HepG2 (cell line): ENCODE measurements around the gene CSNK1A1. TPM values are rescaled to one million over a fixed set of nuclear protein-coding genes. Genes with fewer than 3 reads are reported as not detected.
A peak's percentile ranks its signal among the peaks of the same experiment; 100 is the strongest.

Experiments used
- ATAC-seq: fragments of 200-7000 bp; cut with Tn5 transposase; 3 replicates; pipeline ENCODE4 v1.9.1; 2020; ENCODE audit warnings: mild to moderate bottlenecking, moderate library complexity
- BruUV-seq: library from RNA; stranded (reverse); fragments of 400-500 nt; replicated peaks from 2 replicates; lab custom pipeline; 2021; lab: Mats Ljungman, UMichigan
- CTCF ChIA-PET: fragments of 300-600 bp; formaldehyde crosslinking; extraction: SDS; loops from one replicate; lab custom pipeline; 2021; ENCODE audit warnings: low total read pairs, inconsistent platforms, low intra/inter-chr PET ratio; lab: Yijun Ruan, JAX
- POLR2A ChIA-PET: fragments of 350-600 bp; sonication (Branson Sonifier 250); formaldehyde crosslinking; loops from one replicate; lab custom pipeline; 2020; ENCODE audit warnings: antibody characterized with exemption, inconsistent platforms; lab: Yijun Ruan, JAX
- DNase-seq: peaks from one replicate; pipeline ENCODE4 v3.0.0-alpha.2; 2015; ENCODE audit warnings: low spot score
- FAIRE-seq: peaks from 3 replicates; lab custom pipeline; 2011; peaks lifted over from hg19 to GRCh38; lab: Jason Lieb, UNC
- H2AFZ ChIP-seq: one replicate; pipeline ENCODE4 v1.6.1; 2011; ENCODE audit warnings: low read length, inconsistent platforms
- H3K27ac ChIP-seq: fragments of 300-600 bp; 3 replicates; pipeline ENCODE4 v1.8.0; 2011; ENCODE audit warnings: mixed run types, mild to moderate bottlenecking, mixed read lengths, low read length, inconsistent platforms; ENCODE audit not compliant: insufficient read depth; ENCODE audit errors: extremely low read length
- H3K27me3 ChIP-seq, 2 experiments: fragments of 200-600 bp in 1 of 2; 2 replicates in 1 of 2; 3 replicates in 1 of 2; pipeline versions ENCODE4 v1.6.0 to v1.8.0; 2011; ENCODE audit warnings: low read length in 2 of 2, mild to moderate bottlenecking in 2 of 2, moderate library complexity in 2 of 2, inconsistent platforms in 1 of 2; ENCODE audit not compliant: insufficient read depth in 2 of 2, control insufficient read depth in 1 of 2
- H3K36me3 ChIP-seq, 2 experiments: fragments of 200-600 bp in 1 of 2; replicated peaks in 1 of 2; 2 replicates in 1 of 2; 3 replicates in 1 of 2; pipeline versions ENCODE4 v1.5.1 to v1.8.0; 2011; ENCODE audit warnings: low read length in 2 of 2, inconsistent platforms in 1 of 2; ENCODE audit not compliant: insufficient read depth in 2 of 2, control insufficient read depth in 1 of 2
- H3K4me1 ChIP-seq: 2 replicates; pipeline ENCODE4 v1.5.1; 2012; ENCODE audit warnings: low read length, inconsistent platforms; ENCODE audit not compliant: insufficient read depth
- H3K4me2 ChIP-seq: 2 replicates; pipeline ENCODE4 v1.6.0; 2011; ENCODE audit warnings: low read depth, low read length, inconsistent platforms
- H3K4me3 ChIP-seq, 3 experiments: fragments of 200-600 bp in 1 of 3; sonication (generic), shearing (Covaris generic) in 1 of 3; replicated peaks in 1 of 3; 2 replicates each; pipeline ENCODE4 v1.5.1; 2011 to 2016; ENCODE audit warnings: low read length in 3 of 3, inconsistent platforms in 2 of 3, low read depth in 2 of 3, mild to moderate bottlenecking in 2 of 3, control low read depth in 1 of 3, mixed read lengths in 1 of 3; ENCODE audit not compliant: insufficient read depth in 1 of 3
- H3K79me2 ChIP-seq: one replicate; pipeline ENCODE4 v1.6.1; 2011; ENCODE audit warnings: low read length, inconsistent platforms; ENCODE audit not compliant: insufficient read depth
- H3K9ac ChIP-seq: 2 replicates; pipeline ENCODE4 v1.6.0; 2011; ENCODE audit warnings: mild to moderate bottlenecking, low read depth, low read length, inconsistent platforms; ENCODE audit not compliant: insufficient read depth
- H3K9me3 ChIP-seq: 2 replicates; pipeline ENCODE4 v1.5.1; 2012; ENCODE audit warnings: mild to moderate bottlenecking, low read length
- H4K20me1 ChIP-seq: 2 replicates; pipeline ENCODE4 v1.6.0; 2011; ENCODE audit warnings: inconsistent platforms, mild to moderate bottlenecking, low read length, moderate library complexity; ENCODE audit not compliant: insufficient read depth
- FOSL2 ChIP-seq: sonication (generic); formaldehyde crosslinking; IDR thresholded peaks from 2 replicates; pipeline ENCODE4 v1.4.0; 2020; ENCODE audit warnings: missing genetic modification reagents
- MED1 ChIP-seq: sonication (generic); formaldehyde crosslinking; IDR thresholded peaks from 2 replicates; pipeline ENCODE4 v1.4.0; 2020; ENCODE audit warnings: missing genetic modification reagents
- RCOR2 ChIP-seq: IDR thresholded peaks from 2 replicates; pipeline ENCODE4 v1.6.1; 2016; ENCODE audit warnings: missing biosample characterization, missing genetic modification reagents
- SMAD3 ChIP-seq: sonication (generic); formaldehyde crosslinking; IDR thresholded peaks from 2 replicates; pipeline ENCODE4 v1.4.0; 2020; ENCODE audit warnings: missing genetic modification reagents
- ZNF564 ChIP-seq: sonication (generic); formaldehyde crosslinking; IDR thresholded peaks from 2 replicates; pipeline ENCODE4 v1.8.1; 2023; ENCODE audit warnings: mild to moderate bottlenecking, missing genetic modification reagents
- WGBS: methylation state at CpG from one replicate; pipeline ENCODE4 v1.1.6; 2017; ENCODE audit warnings: low lambda C conversion rate; 5-methylcytosine and 5-hydroxymethylcytosine counted together
- in situ Hi-C: cut with HindIII; loops from 2 replicates; pipeline ENCODE4 v1.10.0; 2017; ENCODE audit warnings: low pct_unique_long_range_greater_than_20kb; ENCODE audit not compliant: extremely low pct_ligation_motif_present
- intact Hi-C: fragments of 100-400 bp; cut with micrococcal nuclease; formaldehyde crosslinking; loops from one replicate; pipeline ENCODE4 v1.10.0; 2022; ENCODE audit not compliant: unreplicated experiment
- polyA plus RNA-seq, 8 experiments: library from polyadenylated mRNA; depleted of rRNA in 3 of 8; stranded (reverse) in 7 of 8; unstranded in 1 of 8; fragments of >200 nt; fragmentation: Illumina TruSeq in 4 of 8; extraction: Trizol in 4 of 8; gene quantifications; 2 replicates each; pipeline versions ENCODE4 v1.2.1 to v1.2.3, GENCODE V29; 2011 to 2016; ENCODE audit warnings: low read depth in 4 of 8, missing spikeins in 1 of 8, mixed read lengths in 1 of 8; ENCODE audit not compliant: insufficient read depth in 1 of 8
- total RNA-seq, 5 experiments: library from RNA; depleted of rRNA; stranded (reverse); fragments of >200 nt; fragmentation: Illumina TruSeq; extraction: Trizol; gene quantifications; 2 replicates each; pipeline ENCODE4 v1.2.3, GENCODE V29; 2016; ENCODE audit warnings: low read depth in 1 of 5
- TF ChIP-seq, protein P1 (sequence below): sonication (generic); formaldehyde crosslinking; IDR thresholded peaks from 2 replicates; pipeline ENCODE4 v1.4.0; 2020; ENCODE audit warnings: mild to moderate bottlenecking, low read depth, missing genetic modification reagents
- TF ChIP-seq, protein P2 (sequence below): sonication (generic); formaldehyde crosslinking; IDR thresholded peaks from 2 replicates; pipeline ENCODE4 v1.5.0; 2020; ENCODE audit warnings: missing genetic modification reagents, mild to moderate bottlenecking, borderline replicate concordance

Gene CSNK1A1
- total and polyA plus RNA-seq, 2 of the 13 experiments (the other 11 are each of a cell fraction or from before 2014, with no cell fraction given), result 89.0 to 149 TPM

- no peak for DNase-seq
- Histone ChIP-seq H2AFZ (no peak overlapping the region), H3K27ac (peak overlapping the region; percentile 97), H3K4me1 (peaks cover 47% of the 10 kb centered on the region), H3K79me2 (peaks cover 61% of the 10 kb centered on the region), H3K9ac (peak overlapping the region; percentile 98), H4K20me1 (peaks cover 16% of the 10 kb centered on the region), H3K4me3 (peak overlapping the region; percentile 95 to 99 (median 98)), H3K9me3 (no peaks in the 10 kb centered on the region), H3K36me3 (peaks cover 8 to 17% of the 10 kb centered on the region in 2 experiments), H3K4me2 (peak overlapping the region; percentile 85), H3K27me3 (no peaks in the 10 kb centered on the region; a peak in 1 of 5 replicates)
- no peak for ATAC-seq
- FAIRE-seq, result no peak
- TF ChIP-seq ZNF564 (0 out of 2 replicates have a peak, but pooled peaks have one; percentile 5), MED1 (CRISPR knock-in tag) (no peak), FOSL2 (CRISPR knock-in tag) (0 out of 2 replicates have a peak, but pooled peaks have one; percentile 5), SMAD3 (CRISPR knock-in tag) (peak; percentile 2; the same call in 1 of the 2 replicates), RCOR2 (no peak)
- TF ChIP-seq, protein P1, sequence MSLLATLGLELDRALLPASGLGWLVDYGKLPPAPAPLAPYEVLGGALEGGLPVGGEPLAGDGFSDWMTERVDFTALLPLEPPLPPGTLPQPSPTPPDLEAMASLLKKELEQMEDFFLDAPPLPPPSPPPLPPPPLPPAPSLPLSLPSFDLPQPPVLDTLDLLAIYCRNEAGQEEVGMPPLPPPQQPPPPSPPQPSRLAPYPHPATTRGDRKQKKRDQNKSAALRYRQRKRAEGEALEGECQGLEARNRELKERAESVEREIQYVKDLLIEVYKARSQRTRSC, result 0 out of 2 replicates have a peak, but pooled peaks have one; percentile 12
- TF ChIP-seq, protein P2, sequence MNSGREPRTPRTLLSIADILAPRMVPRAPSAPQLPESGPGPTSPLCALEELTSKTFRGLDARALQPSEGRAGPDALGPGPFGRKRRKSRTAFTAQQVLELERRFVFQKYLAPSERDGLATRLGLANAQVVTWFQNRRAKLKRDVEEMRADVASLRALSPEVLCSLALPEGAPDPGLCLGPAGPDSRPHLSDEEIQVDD (CRISPR knock-in tag), result no peak
- 1% methylated on average over 12 of the region's 12 CpGs for WGBS
- BruUV-seq, result no TSS peak
- in situ Hi-C loops, result loop anchor here (5.0 to 25.0 kb wide), 2 partner anchors 98 to 413 kb away; partner anchors contain the start of gene ABLIM3
- intact Hi-C loops, result loop anchor here (2.0 to 5.0 kb wide), 2 partner anchors 53 to 107 kb away; no protein-coding TSS in a partner anchor
- POLR2A ChIA-PET, result interaction anchor here (1.1 to 2.0 kb wide), 12 partner anchors 9 to 476 kb away, joined by 3 to 14 read pairs (median 6); partner anchors contain the start of gene GRPEL2
- CTCF ChIA-PET, result no interaction called here
Measured at GRCh38 chr5:149550268-149550583, 1.0 kb downstream of the CSNK1A1 start.
